GM21367 (cell line): ENCODE data around the gene XYLT2.
A peak's percentile ranks its signal among the peaks of the same experiment; 100 is the strongest.
"Not testable (repeated sequence)": the region's sequence is repeated elsewhere in the genome, so short reads cannot be mapped to it uniquely, and the experiment has no call there.

Source experiments
- ATAC-seq: cut with Tn5 transposase; IDR thresholded peaks from one replicate; pipeline ENCODE4 v1.9.1; 2021; ENCODE audit not compliant: unreplicated experiment

XYLT2 gene

GRCh38 chr17:50319306-50320004, 26.5 kb upstream of the XYLT2 start:
- no peak for ATAC-seq

GRCh38 chr17:50322271-50322670, 23.7 kb upstream of the XYLT2 start:
- ATAC-seq: no peak

- no peak for ATAC-seq
Measured at GRCh38 chr17:50323060-50323459, 22.9 kb upstream of the XYLT2 start.

GRCh38 chr17:50325906-50326305, 20.0 kb upstream of the XYLT2 start:
- ATAC-seq: no peak

- no peak for ATAC-seq
Measured at GRCh38 chr17:50326831-50327364, 19.0 kb upstream of the XYLT2 start.

GRCh38 chr17:50328363-50329325, 17.3 kb upstream of the XYLT2 start:
- ATAC-seq: no peak

GRCh38 chr17:50329716-50330115, 16.2 kb upstream of the XYLT2 start:
- ATAC-seq: no peak

GRCh38 chr17:50330151-50330775, 15.7 kb upstream of the XYLT2 start:
- ATAC-seq: no peak

GRCh38 chr17:50331085-50331791, 14.7 kb upstream of the XYLT2 start:
- no peak for ATAC-seq

GRCh38 chr17:50332196-50332595, 13.7 kb upstream of the XYLT2 start:
- ATAC-seq: no peak

- ATAC-seq: not testable (repeated sequence)
Measured at GRCh38 chr17:50333291-50334057, 12.5 kb upstream of the XYLT2 start.

- ATAC-seq: no peak
Measured at GRCh38 chr17:50337956-50338355, 8.0 kb upstream of the XYLT2 start.

- ATAC-seq: no peak
Measured at GRCh38 chr17:50338645-50339044, 7.3 kb upstream of the XYLT2 start.

GRCh38 chr17:50339381-50339780, 6.5 kb upstream of the XYLT2 start:
- ATAC-seq: no peak

- ATAC-seq: no peak
Measured at GRCh38 chr17:50344731-50345365, 1.1 kb upstream of the XYLT2 start.

GRCh38 chr17:50346313-50347116, 589 bp downstream of the XYLT2 start:
- ATAC-seq: peak; percentile 40

GRCh38 chr17:50347117-50347893, 1.4 kb downstream of the XYLT2 start:
- no peak for ATAC-seq

- ATAC-seq: no peak
Measured at GRCh38 chr17:50347894-50348291, 2.0 kb downstream of the XYLT2 start.
